Stimulated activated naive CD8-positive, alpha-beta T cell treated with anti-CD3 and anti-CD28 coated beads, Interleukin-15, Interleukin-2, amounts not matched to agents 100 U/mL and 50 U/mL, for 24 hours (primary cell): ENCODE measurements around the gene TRIM33.
"Not testable (repeated sequence)": the region's sequence is repeated elsewhere in the genome, so short reads cannot be mapped to it uniquely, and the experiment has no call there.

Experiments used
- ATAC-seq: fragments of 150-1000 bp; cut with Tn5 transposase; one replicate; pipeline ENCODE4 v1.10.0; 2021
- DNase-seq: peaks from one replicate; pipeline ENCODE4 v3.0.0; 2021

The TRIM33 gene

GRCh38 chr1:114466334-114467014, 44.5 kb downstream of the TRIM33 start:
- no peak for ATAC-seq
- no peak for DNase-seq

- ATAC-seq (no peak), DNase-seq (no peak)
These were observed 48.0 kb downstream of the TRIM33 start for GRCh38 chr1:114462963-114463362.

- no peak for DNase-seq
- no peak for ATAC-seq
These were observed 48.7 kb downstream of the TRIM33 start for GRCh38 chr1:114462341-114462740.

GRCh38 chr1:114458237-114458777, 52.7 kb downstream of the TRIM33 start:
- ATAC-seq = peak; percentile 78
- no peak for DNase-seq

- DNase-seq (no peak), ATAC-seq (no peak)
These were observed 53.2 kb downstream of the TRIM33 start for GRCh38 chr1:114457675-114458236.

- DNase-seq (no peak), ATAC-seq (no peak)
These were observed 54.4 kb downstream of the TRIM33 start for GRCh38 chr1:114456586-114456985.

GRCh38 chr1:114455102-114455785, 55.8 kb downstream of the TRIM33 start:
- DNase-seq = no peak
- peak; percentile 50 for ATAC-seq

- ATAC-seq (no peak), DNase-seq (no peak)
These were observed 56.5 kb downstream of the TRIM33 start for GRCh38 chr1:114454539-114454938.

GRCh38 chr1:114453361-114453784, 57.6 kb downstream of the TRIM33 start:
- ATAC-seq (no peak), DNase-seq (no peak)

GRCh38 chr1:114448370-114449036, 62.5 kb downstream of the TRIM33 start:
- DNase-seq (no peak), ATAC-seq (no peak)

GRCh38 chr1:114446198-114446597, 64.8 kb downstream of the TRIM33 start:
- ATAC-seq (no peak), DNase-seq (no peak)

GRCh38 chr1:114443226-114443625, 67.8 kb downstream of the TRIM33 start:
- not testable (repeated sequence) for DNase-seq, ATAC-seq

GRCh38 chr1:114441332-114441731, 69.7 kb downstream of the TRIM33 start:
- ATAC-seq (no peak), DNase-seq (no peak)

- DNase-seq (no peak), ATAC-seq (no peak)
These were observed 71.6 kb downstream of the TRIM33 start for GRCh38 chr1:114439369-114439768.

GRCh38 chr1:114437812-114438211, 73.2 kb downstream of the TRIM33 start:
- no peak for ATAC-seq
- no peak for DNase-seq

GRCh38 chr1:114436799-114437198, 74.2 kb downstream of the TRIM33 start:
- ATAC-seq (no peak), DNase-seq (no peak)

- no peak for ATAC-seq
- DNase-seq = no peak
These were observed 75.8 kb downstream of the TRIM33 start for GRCh38 chr1:114435088-114435715.

GRCh38 chr1:114431026-114431425, 80.0 kb downstream of the TRIM33 start:
- DNase-seq = no peak
- ATAC-seq = no peak

GRCh38 chr1:114428083-114428754, 82.8 kb downstream of the TRIM33 start:
- ATAC-seq (no peak), DNase-seq (no peak)

- DNase-seq (no peak), ATAC-seq (no peak)
These were observed 83.4 kb downstream of the TRIM33 start for GRCh38 chr1:114427612-114428011.

GRCh38 chr1:114423455-114423854, 87.5 kb downstream of the TRIM33 start:
- ATAC-seq (no peak), DNase-seq (no peak)

- ATAC-seq, DNase-seq: not testable (repeated sequence)
These were observed 92.1 kb downstream of the TRIM33 start for GRCh38 chr1:114418948-114419347.
